ENCODE data around the gene HIVEP1. TPM values are rescaled to one million over a fixed set of nuclear protein-coding genes. Genes with fewer than 3 reads are reported as not detected.
"Not testable (repeated sequence)": the region's sequence is repeated elsewhere in the genome, so short reads cannot be mapped to it uniquely, and the experiment has no call there.

HIVEP1 gene
- total RNA-seq, 4 donors from 2014 or later = 14.9 to 30.6 (median 22.2) TPM

- Histone ChIP-seq H3K4me3 (no peak overlapping the region), H3K36me3 (peaks cover 0 to 12% (median 0%) of the 10 kb centered on the region in 3 donors)
- whole genome bisulfite sequencing, 2 donors = 64 to 70% methylated on average over 9 of the region's 9 CpGs
Observed at GRCh38 chr6:12152023-12152970, 140.2 kb downstream of the HIVEP1 start.

GRCh38 chr6:12155769-12156168 is 143.7 kb downstream of the HIVEP1 start:
- not testable (repeated sequence) for H3K27me3 ChIP-seq; H3K4me1 ChIP-seq; DNase-seq (ENCODE audit: low spot score in 2 of 2); H3K27ac ChIP-seq; H3K4me3 ChIP-seq; H3K9me3 ChIP-seq
- peaks cover 0 to 23% (median 0%) of the 10 kb centered on the region in 3 donors for H3K36me3 ChIP-seq
- WGBS, 2 donors = 88 to 90% methylated on average over 2 of the region's 2 CpGs

More at GRCh38 chr6:12152023-12152970, 140.2 kb downstream of the HIVEP1 start:
- Histone ChIP-seq H3K27me3 (no peaks in the 10 kb centered on the region), H3K27ac (no peak overlapping the region), H3K9me3 (no peaks in the 10 kb centered on the region), H3K4me1 (peaks cover 0 to 5% (median 2%) of the 10 kb centered on the region in 4 donors)
- DNase-seq (ENCODE audit: low spot score in 2 of 2) = no peak
- no peak for TF ChIP-seq CTCF (IDR thresholded peaks at IDR 0.05)
- TF ChIP-seq EP300 (IDR thresholded peaks at IDR 0.05) = no peak
- TF ChIP-seq POLR2A (IDR thresholded peaks at IDR 0.05) = no peak

DNA sequence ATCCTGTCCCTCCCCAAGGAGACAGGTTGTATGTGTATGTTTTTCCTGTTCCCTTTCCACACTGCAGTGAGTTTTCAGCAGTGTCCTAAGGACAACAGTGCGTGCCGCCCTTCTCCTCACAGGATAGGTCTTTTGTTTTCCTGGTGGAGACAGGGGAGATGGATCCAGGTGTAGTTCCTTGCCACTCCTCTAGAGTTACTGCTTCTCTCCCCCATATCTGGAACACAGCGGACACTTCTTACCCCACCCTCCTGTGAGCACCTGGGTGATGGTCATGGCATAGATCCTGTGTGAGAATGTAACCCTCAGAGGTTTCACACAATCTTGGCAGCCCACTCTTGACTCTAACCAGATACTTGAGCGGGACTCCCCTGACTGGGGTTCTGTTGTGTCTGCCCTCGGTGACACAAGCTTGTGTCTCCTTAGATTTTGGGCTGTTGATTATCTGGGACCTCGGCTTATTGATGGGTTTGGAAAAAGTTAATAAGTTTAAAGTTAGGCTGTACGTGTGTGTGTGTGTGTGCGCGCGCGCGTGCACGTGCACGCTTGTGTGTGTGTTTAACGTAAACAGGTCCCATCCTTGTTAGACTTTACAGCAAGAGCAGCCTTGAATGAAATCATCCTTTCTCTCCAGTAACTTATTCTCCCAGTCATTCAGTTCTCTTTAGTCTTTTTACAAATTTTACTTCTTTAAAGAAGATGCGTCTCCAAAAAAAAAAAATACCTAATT is 146.7 kb downstream of the HIVEP1 start:
- no peak for DNase-seq (ENCODE audit: low spot score in 2 of 2)
- TF ChIP-seq CTCF (IDR thresholded peaks at IDR 0.05) (no peak), EP300 (IDR thresholded peaks at IDR 0.05) (no peak), POLR2A (IDR thresholded peaks at IDR 0.05) (no peak)
- Histone ChIP-seq H3K27me3 (no peaks in the 10 kb centered on the region), H3K4me3 (no peak overlapping the region), H3K27ac (no peak overlapping the region), H3K36me3 (peaks cover 0 to 50% (median 0%) of the 10 kb centered on the region in 3 donors), H3K9me3 (no peaks in the 10 kb centered on the region), H3K4me1 (peaks cover 0 to 10% (median 0%) of the 10 kb centered on the region in 4 donors)
- WGBS, 2 donors = 97% methylated on average over 16 of the region's 16 CpGs

DNA sequence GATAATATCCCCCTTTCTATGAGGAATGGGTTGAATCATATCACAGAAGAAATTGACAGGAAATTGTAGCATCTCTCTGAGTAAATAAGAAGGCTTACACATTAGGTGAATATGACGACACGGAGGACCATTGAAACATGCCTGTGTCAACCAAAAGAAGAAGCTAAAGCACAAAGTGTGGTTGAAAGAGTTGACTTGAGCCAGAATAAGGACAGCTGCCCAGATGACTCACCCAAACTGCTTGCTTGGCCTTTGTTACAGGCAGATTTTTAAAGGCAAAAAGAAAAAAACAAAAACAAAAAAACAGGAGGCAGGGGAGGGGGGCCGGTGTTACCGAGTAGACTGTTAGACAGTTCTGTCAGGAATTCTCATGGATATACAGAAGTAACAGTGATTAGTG is 148.2 kb downstream of the HIVEP1 start:
- H3K4me1 ChIP-seq = peaks cover 0 to 16% (median 0%) of the 10 kb centered on the region in 4 donors
- peak in 1 of 2 donors; percentile 12 for DNase-seq (ENCODE audit: low spot score in 2 of 2)
- H3K4me3 ChIP-seq = no peak overlapping the region
- TF ChIP-seq EP300 (IDR thresholded peaks at IDR 0.05) (no peak), POLR2A (IDR thresholded peaks at IDR 0.05) (no peak), CTCF (IDR thresholded peaks at IDR 0.05) (no peak)
- peaks cover 0 to 49% (median 0%) of the 10 kb centered on the region in 3 donors for H3K36me3 ChIP-seq
- H3K9me3 ChIP-seq = no peaks in the 10 kb centered on the region
- 57 to 73% methylated on average over 4 of the region's 4 CpGs for WGBS, 2 donors
- no peaks in the 10 kb centered on the region for H3K27me3 ChIP-seq
- no peak overlapping the region for H3K27ac ChIP-seq

DNA sequence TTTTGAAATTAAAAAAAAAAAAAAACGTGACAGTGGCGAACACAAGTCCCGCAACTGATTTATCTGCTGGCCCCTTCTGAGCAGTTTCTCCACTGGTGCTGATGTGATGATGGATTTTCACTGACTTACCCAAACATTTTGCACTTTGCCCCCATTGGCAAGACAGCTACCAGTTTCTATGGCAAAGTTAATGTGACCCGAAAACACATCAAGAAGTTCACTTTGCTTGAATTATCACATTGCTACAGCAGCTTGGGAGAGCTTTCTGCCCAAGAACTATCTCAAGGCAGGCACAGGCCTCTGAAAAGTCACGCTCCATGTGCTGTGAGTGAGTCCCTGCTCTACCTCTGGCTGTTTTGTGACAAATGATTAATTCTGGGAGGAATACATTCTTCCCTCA is 150.1 kb downstream of the HIVEP1 start:
- 92 to 99% methylated on average over 5 of the region's 5 CpGs for WGBS, 2 donors
- no peak for DNase-seq (ENCODE audit: low spot score in 2 of 2)
- H3K27ac ChIP-seq = no peak overlapping the region
- H3K9me3 ChIP-seq = no peaks in the 10 kb centered on the region
- peaks cover 0 to 16% (median 0%) of the 10 kb centered on the region in 4 donors for H3K4me1 ChIP-seq
- TF ChIP-seq POLR2A (IDR thresholded peaks at IDR 0.05) (no peak), EP300 (IDR thresholded peaks at IDR 0.05) (no peak), CTCF (IDR thresholded peaks at IDR 0.05) (no peak)
- H3K36me3 ChIP-seq = peaks cover 0 to 44% (median 0%) of the 10 kb centered on the region in 3 donors
- no peaks in the 10 kb centered on the region for H3K27me3 ChIP-seq
- no peak overlapping the region for H3K4me3 ChIP-seq
